ENCODE measurements around the gene TAS2R60. TPM values are rescaled to one million over a fixed set of nuclear protein-coding genes. Genes with fewer than 3 reads are reported as not detected.
"Not testable (repeated sequence)": the region's sequence is repeated elsewhere in the genome, so short reads cannot be mapped to it uniquely, and the experiment has no call there.

TAS2R60 gene
- total RNA-seq, 1 donor from 2014 or later: not detected

- Mint-ChIP-seq H3K27ac (no peak overlapping the region), H3K4me1 (ENCODE audit: unreplicated experiment) (no peaks in the 10 kb centered on the region), H3K4me3 (no peak overlapping the region), H3K36me3 (no peaks in the 10 kb centered on the region), H3K27me3 (no peaks in the 10 kb centered on the region), H3K9me3 (peaks cover 7% of the 10 kb centered on the region)
- TF ChIP-seq CTCF (conservative IDR thresholded peaks at IDR 0.05): no peak
- no peak for DNase-seq (ENCODE audit: extremely low spot score, unreplicated experiment)
These were observed 36.0 kb downstream of the TAS2R60 start for GRCh38 chr7:143479055-143479766.

- Mint-ChIP-seq H3K27ac (no peak overlapping the region), H3K4me1 (ENCODE audit: unreplicated experiment) (no peaks in the 10 kb centered on the region), H3K36me3 (no peaks in the 10 kb centered on the region), H3K27me3 (no peaks in the 10 kb centered on the region), H3K9me3 (peaks cover 4% of the 10 kb centered on the region), H3K4me3 (no peak overlapping the region)
- TF ChIP-seq CTCF (conservative IDR thresholded peaks at IDR 0.05): no peak
- no peak for DNase-seq (ENCODE audit: extremely low spot score, unreplicated experiment)
These were observed 37.2 kb downstream of the TAS2R60 start for GRCh38 chr7:143480501-143480900.

GRCh38 chr7:143484119-143484518 lies 40.9 kb downstream of the TAS2R60 start:
- Mint-ChIP-seq H3K4me1 (ENCODE audit: unreplicated experiment) (no peaks in the 10 kb centered on the region), H3K27ac (no peak overlapping the region), H3K27me3 (no peaks in the 10 kb centered on the region), H3K36me3 (no peaks in the 10 kb centered on the region), H3K9me3 (no peaks in the 10 kb centered on the region), H3K4me3 (no peak overlapping the region)
- no peak for TF ChIP-seq CTCF (conservative IDR thresholded peaks at IDR 0.05)
- no peak for DNase-seq (ENCODE audit: extremely low spot score, unreplicated experiment)

GRCh38 chr7:143485094-143485493 lies 41.8 kb downstream of the TAS2R60 start:
- Mint-ChIP-seq H3K36me3 (no peaks in the 10 kb centered on the region), H3K27me3 (no peaks in the 10 kb centered on the region), H3K27ac (no peak overlapping the region), H3K9me3 (no peaks in the 10 kb centered on the region), H3K4me1 (ENCODE audit: unreplicated experiment) (no peaks in the 10 kb centered on the region), H3K4me3 (no peak overlapping the region)
- DNase-seq (ENCODE audit: extremely low spot score, unreplicated experiment): no peak
- TF ChIP-seq CTCF (conservative IDR thresholded peaks at IDR 0.05): no peak

- H3K36me3 Mint-ChIP-seq: no peaks in the 10 kb centered on the region
- no peak for DNase-seq (ENCODE audit: extremely low spot score, unreplicated experiment)
- no peaks in the 10 kb centered on the region for H3K27me3 Mint-ChIP-seq
- no peaks in the 10 kb centered on the region for H3K4me1 Mint-ChIP-seq (ENCODE audit: unreplicated experiment)
- no peaks in the 10 kb centered on the region for H3K9me3 Mint-ChIP-seq
- no peak overlapping the region for H3K27ac Mint-ChIP-seq
- H3K4me3 Mint-ChIP-seq: no peak overlapping the region
- no peak for TF ChIP-seq CTCF (conservative IDR thresholded peaks at IDR 0.05)
These were observed 42.2 kb downstream of the TAS2R60 start for GRCh38 chr7:143485500-143485899.

- H3K9me3 Mint-ChIP-seq; H3K27me3 Mint-ChIP-seq; H3K27ac Mint-ChIP-seq; H3K4me1 Mint-ChIP-seq (ENCODE audit: unreplicated experiment); H3K36me3 Mint-ChIP-seq; DNase-seq (ENCODE audit: extremely low spot score, unreplicated experiment); H3K4me3 Mint-ChIP-seq: not testable (repeated sequence)
These were observed 43.0 kb downstream of the TAS2R60 start for GRCh38 chr7:143486266-143486665.

All from type B pancreatic cell (in vitro differentiated cells).